Dendritic cell treated with granulocyte-macrophage colony-stimulating factor and Interleukin-4, amounts not matched to agents 40 ng/mL and 50 ng/mL, for 4 days (primary cell): ENCODE data around the gene EPHB6.

Source experiments
- H3K27ac Mint-ChIP-seq: one replicate; pipeline ENCODE4 v1.8.0; 2022; ENCODE audit warnings: mild to moderate bottlenecking, mixed read lengths
- H3K27me3 Mint-ChIP-seq: one replicate; pipeline ENCODE4 v1.8.0; 2022; ENCODE audit warnings: mild to moderate bottlenecking, mixed read lengths
- H3K36me3 Mint-ChIP-seq: one replicate; pipeline ENCODE4 v1.8.0; 2022; ENCODE audit warnings: low read depth, mixed read lengths
- H3K4me1 Mint-ChIP-seq: one replicate; pipeline ENCODE4 v1.8.0; 2022; ENCODE audit warnings: low read depth, mixed read lengths
- H3K4me3 Mint-ChIP-seq: one replicate; pipeline ENCODE4 v1.8.0; 2022; ENCODE audit warnings: mild to moderate bottlenecking, moderate library complexity, mixed read lengths
- H3K9me3 Mint-ChIP-seq: one replicate; pipeline ENCODE4 v1.8.0; 2022; ENCODE audit warnings: mixed read lengths
- intact Hi-C: fragments of 100-400 bp; cut with micrococcal nuclease; formaldehyde crosslinking; loops from one replicate; pipeline ENCODE4 v1.15.0; 2022

Gene EPHB6

GRCh38 chr7:142883145-142883544, 28.3 kb downstream of the EPHB6 start:
- Mint-ChIP-seq H3K4me3 (no peak overlapping the region), H3K27ac (no peak overlapping the region), H3K4me1 (no peaks in the 10 kb centered on the region), H3K36me3 (no peaks in the 10 kb centered on the region), H3K9me3 (no peaks in the 10 kb centered on the region), H3K27me3 (peaks cover 9% of the 10 kb centered on the region)
- intact Hi-C loops = loop anchor here (10.0 kb wide), 1 partner anchor 332 kb away; no protein-coding TSS in a partner anchor

- H3K27ac Mint-ChIP-seq = no peak overlapping the region
- no peaks in the 10 kb centered on the region for H3K36me3 Mint-ChIP-seq
- H3K27me3 Mint-ChIP-seq = peaks cover 9% of the 10 kb centered on the region
- no peaks in the 10 kb centered on the region for H3K4me1 Mint-ChIP-seq
- H3K4me3 Mint-ChIP-seq = no peak overlapping the region
- H3K9me3 Mint-ChIP-seq = no peaks in the 10 kb centered on the region
- intact Hi-C loops = loop anchor here (10.0 kb wide), 1 partner anchor 331 kb away; no protein-coding TSS in a partner anchor
These were observed 28.9 kb downstream of the EPHB6 start for GRCh38 chr7:142883571-142884285.

DNA sequence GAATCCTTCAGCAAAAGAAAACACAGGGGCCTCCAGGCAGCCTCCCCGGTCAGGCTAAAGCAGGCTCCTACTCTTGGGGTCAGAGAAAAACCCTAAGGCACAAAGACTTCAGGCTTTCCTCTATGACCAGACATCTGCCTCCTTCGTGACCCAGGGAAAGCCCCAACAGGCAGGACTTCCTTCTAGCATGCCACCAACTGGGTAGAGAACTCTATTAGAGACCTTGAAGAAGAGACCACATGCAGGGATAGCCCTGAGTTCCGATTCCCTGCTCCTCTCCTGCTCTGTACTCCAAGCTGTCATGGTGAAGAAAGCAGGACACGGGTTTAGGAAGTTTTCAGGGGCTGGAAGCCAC, 29.4 kb downstream of the EPHB6 start:
- Mint-ChIP-seq H3K27ac (no peak overlapping the region), H3K4me1 (no peaks in the 10 kb centered on the region), H3K36me3 (no peaks in the 10 kb centered on the region), H3K9me3 (no peaks in the 10 kb centered on the region), H3K4me3 (no peak overlapping the region), H3K27me3 (peaks cover 8% of the 10 kb centered on the region)
- intact Hi-C loops = loop anchor here (10.0 kb wide), 1 partner anchor 331 kb away; no protein-coding TSS in a partner anchor

DNA sequence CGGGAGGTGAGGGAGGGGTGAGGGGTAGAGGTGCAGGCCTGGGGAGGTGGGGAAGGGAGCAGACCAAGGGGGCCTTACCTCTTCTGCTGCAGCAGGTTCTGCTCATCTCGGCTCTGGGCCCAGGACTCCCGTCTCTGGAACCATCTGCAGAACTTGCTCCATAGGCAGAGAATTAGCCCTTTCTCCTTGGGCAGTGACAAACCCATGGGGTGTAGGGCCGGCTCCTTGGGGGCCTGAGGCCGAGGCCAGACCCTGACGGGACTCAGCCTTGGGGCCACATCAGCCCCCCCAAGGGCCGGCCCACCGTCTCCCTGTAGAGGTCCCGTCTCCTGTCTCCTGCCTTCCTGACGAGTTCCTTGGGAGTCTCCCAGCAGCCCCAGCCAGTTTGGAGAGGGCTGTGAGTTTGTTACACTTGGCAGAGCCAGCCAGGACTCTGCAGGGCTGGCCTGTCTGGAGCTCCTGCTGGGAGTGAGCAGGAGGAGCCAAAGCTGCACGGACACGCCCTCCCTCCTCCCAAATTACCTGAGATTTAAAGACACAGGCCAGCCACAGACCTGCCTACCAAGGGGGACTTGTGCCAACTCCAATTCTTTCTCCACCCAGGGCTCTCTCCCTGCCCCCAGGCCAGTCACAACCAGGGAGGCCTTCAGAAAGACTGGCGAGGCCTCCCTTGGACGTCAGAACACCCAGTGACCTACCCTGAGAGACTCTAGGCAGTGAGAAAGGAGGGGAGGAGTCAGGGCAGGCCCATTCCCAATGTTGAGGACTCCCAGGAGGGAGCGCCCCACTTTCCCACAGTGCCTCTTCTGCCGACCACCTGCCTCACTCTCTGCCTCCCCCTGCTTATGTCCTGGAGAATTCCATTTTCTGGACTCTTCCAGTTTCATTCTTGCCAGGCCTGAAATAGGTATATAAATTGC, 30.7 kb downstream of the EPHB6 start, which contains the start of gene TRPV6:
TRPV6 (minus strand) TSS at position 435 of the 920 bp plus-strand sequence.
- H3K4me1 Mint-ChIP-seq = no peaks in the 10 kb centered on the region
- no peak within 1 kb of the TSS for H3K4me3 Mint-ChIP-seq
- intact Hi-C loops = loop anchor here (10.0 kb wide), 1 partner anchor 329 kb away; no protein-coding TSS in a partner anchor
- no peaks in the 10 kb centered on the region for H3K36me3 Mint-ChIP-seq
- no peaks in the 10 kb centered on the region for H3K9me3 Mint-ChIP-seq
- H3K27me3 Mint-ChIP-seq = peaks cover 6% of the 10 kb centered on the region
- no peak within 1 kb of the TSS for H3K27ac Mint-ChIP-seq

GRCh38 chr7:142886866-142887265, 32.0 kb downstream of the EPHB6 start:
- Mint-ChIP-seq H3K27me3 (peaks cover 5% of the 10 kb centered on the region), H3K27ac (no peak overlapping the region)
- intact Hi-C loops = loop anchor here (10.0 kb wide), 1 partner anchor 328 kb away; no protein-coding TSS in a partner anchor

GRCh38 chr7:142887282-142888015, 32.6 kb downstream of the EPHB6 start:
- Mint-ChIP-seq H3K36me3 (no peaks in the 10 kb centered on the region), H3K9me3 (no peaks in the 10 kb centered on the region), H3K27me3 (peaks cover 4% of the 10 kb centered on the region), H3K27ac (no peak overlapping the region), H3K4me3 (no peak overlapping the region), H3K4me1 (no peaks in the 10 kb centered on the region)
- intact Hi-C loops = loop anchor here (10.0 kb wide), 1 partner anchor 327 kb away; no protein-coding TSS in a partner anchor

More at GRCh38 chr7:142886866-142887265, 32.0 kb downstream of the EPHB6 start:
- Mint-ChIP-seq H3K4me3 (no peak overlapping the region), H3K9me3 (no peaks in the 10 kb centered on the region), H3K36me3 (no peaks in the 10 kb centered on the region), H3K4me1 (no peaks in the 10 kb centered on the region)

DNA sequence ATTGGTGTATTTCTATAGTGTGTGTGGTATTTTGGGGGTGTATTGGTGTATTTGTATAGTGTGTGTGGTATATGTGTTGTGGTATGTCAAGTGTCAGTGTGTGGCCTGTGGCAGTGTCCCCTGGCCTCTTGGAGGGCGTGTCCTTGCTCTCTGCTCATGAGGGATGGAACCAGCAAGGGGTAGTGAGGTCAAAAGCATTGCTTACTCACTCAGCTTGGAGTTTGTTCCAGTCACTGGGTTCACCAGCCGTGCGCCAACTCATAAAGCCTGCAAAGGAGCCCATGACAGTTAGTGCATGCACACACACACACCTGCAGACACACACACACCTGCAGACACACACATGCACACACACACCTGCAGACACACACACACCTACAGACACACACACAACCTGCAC, 34.9 kb downstream of the EPHB6 start:
- Mint-ChIP-seq H3K27ac (no peak overlapping the region), H3K4me1 (peaks cover 6% of the 10 kb centered on the region), H3K36me3 (no peaks in the 10 kb centered on the region), H3K27me3 (peaks cover 2% of the 10 kb centered on the region), H3K4me3 (no peak overlapping the region), H3K9me3 (no peaks in the 10 kb centered on the region)
- intact Hi-C loops = loop anchor here (10.0 kb wide), 1 partner anchor 325 kb away; no protein-coding TSS in a partner anchor

- Mint-ChIP-seq H3K9me3 (no peaks in the 10 kb centered on the region), H3K36me3 (no peaks in the 10 kb centered on the region), H3K4me1 (peaks cover 6% of the 10 kb centered on the region), H3K27me3 (peaks cover 2% of the 10 kb centered on the region), H3K4me3 (no peak overlapping the region), H3K27ac (no peak overlapping the region)
- intact Hi-C loops = no loop called here
These were observed 36.1 kb downstream of the EPHB6 start for GRCh38 chr7:142890874-142891485.

DNA sequence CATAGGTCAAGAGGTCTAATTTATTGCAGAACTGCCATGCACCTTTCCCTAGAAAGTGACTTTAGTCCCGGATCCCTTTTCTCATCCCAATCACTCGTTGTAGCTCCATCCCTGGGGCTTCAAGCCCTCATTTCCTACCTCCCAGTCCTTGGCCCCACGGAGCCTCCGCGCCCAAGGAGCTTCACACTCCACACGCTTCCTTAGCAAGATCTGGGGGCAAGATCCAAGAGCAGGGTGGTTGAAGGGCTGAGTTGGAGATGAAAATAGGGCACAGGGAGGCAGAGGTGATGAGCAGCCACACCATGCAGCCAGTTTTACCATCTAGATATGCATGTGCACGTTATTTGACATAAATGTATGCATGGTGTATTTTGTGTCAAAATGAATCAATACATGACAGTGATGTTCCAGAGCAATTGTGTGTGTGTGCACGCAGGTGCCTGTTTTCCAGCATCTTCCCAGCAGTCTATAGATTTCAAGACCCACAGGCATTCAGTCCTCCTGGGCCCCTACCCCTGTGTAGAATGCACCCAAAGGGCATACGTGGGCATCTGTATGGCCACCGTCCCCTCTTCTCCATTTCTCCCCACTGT, 36.7 kb downstream of the EPHB6 start:
- no peaks in the 10 kb centered on the region for H3K36me3 Mint-ChIP-seq
- H3K27ac Mint-ChIP-seq = no peak overlapping the region
- peaks cover 2% of the 10 kb centered on the region for H3K27me3 Mint-ChIP-seq
- intact Hi-C loops = no loop called here
- H3K4me1 Mint-ChIP-seq = peaks cover 6% of the 10 kb centered on the region
- no peaks in the 10 kb centered on the region for H3K9me3 Mint-ChIP-seq
- H3K4me3 Mint-ChIP-seq = no peak overlapping the region

- Mint-ChIP-seq H3K9me3 (no peaks in the 10 kb centered on the region), H3K27ac (no peak overlapping the region), H3K27me3 (peaks cover 7% of the 10 kb centered on the region), H3K4me1 (peaks cover 6% of the 10 kb centered on the region), H3K36me3 (no peaks in the 10 kb centered on the region), H3K4me3 (no peak overlapping the region)
- intact Hi-C loops = no loop called here
These were observed 38.1 kb downstream of the EPHB6 start for GRCh38 chr7:142892951-142893350.

GRCh38 chr7:142894112-142894984, 39.5 kb downstream of the EPHB6 start:
- Mint-ChIP-seq H3K9me3 (no peaks in the 10 kb centered on the region), H3K4me3 (no peak overlapping the region), H3K27ac (no peak overlapping the region), H3K4me1 (peaks cover 6% of the 10 kb centered on the region), H3K27me3 (peaks cover 8% of the 10 kb centered on the region), H3K36me3 (no peaks in the 10 kb centered on the region)
- intact Hi-C loops = no loop called here

DNA sequence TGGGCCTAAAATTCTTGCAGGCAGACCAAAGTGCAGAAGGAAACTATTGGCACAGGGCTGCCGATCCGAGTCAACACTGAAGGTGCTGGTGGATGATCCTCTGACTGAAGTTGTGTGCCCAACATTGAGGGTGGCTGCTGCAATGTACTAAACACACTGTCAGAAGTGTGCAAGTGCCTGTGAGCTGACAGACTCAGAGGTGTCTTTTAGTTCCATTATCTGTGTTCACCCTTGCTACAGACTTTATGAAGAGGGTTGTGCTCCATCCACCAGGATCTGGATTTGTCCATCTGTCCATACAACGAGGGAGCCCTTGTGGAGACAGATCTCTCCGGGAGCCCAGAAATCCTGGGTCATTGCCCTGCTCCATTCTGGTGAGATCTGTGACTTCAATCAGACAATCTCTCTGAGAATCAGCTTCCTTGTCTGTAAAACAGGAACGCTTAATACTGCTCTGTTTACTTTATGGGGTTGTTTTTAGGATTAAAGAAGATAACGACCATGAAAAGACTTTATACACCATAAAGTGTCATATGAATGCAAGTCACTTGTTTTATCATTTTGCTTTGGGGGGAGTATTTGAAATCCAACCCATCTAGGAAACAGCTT, 40.2 kb downstream of the EPHB6 start:
- intact Hi-C loops = no loop called here
- Mint-ChIP-seq H3K27ac (no peak overlapping the region), H3K27me3 (peaks cover 12% of the 10 kb centered on the region), H3K4me3 (no peak overlapping the region), H3K4me1 (peaks cover 6% of the 10 kb centered on the region), H3K36me3 (no peaks in the 10 kb centered on the region), H3K9me3 (no peaks in the 10 kb centered on the region)
